NCI-H1092 (cell line): Measurements from ENCODE around the gene ADAMTS17.

ENCODE experiments used
- DNase-seq: peaks from one replicate; lab custom pipeline; 2025; lab: John Stamatoyannopoulos, UW

ADAMTS17 gene

GRCh38 chr15:100049936-100050876 is 291.6 kb downstream of the ADAMTS17 start:
- DNase-seq, result no peak

GRCh38 chr15:100049483-100049882 is 292.3 kb downstream of the ADAMTS17 start:
- DNase-seq, result no peak

- DNase-seq, result no peak
Observed at GRCh38 chr15:100048736-100049135, 293.0 kb downstream of the ADAMTS17 start.

- no peak for DNase-seq
Observed at GRCh38 chr15:100043692-100044091, 298.1 kb downstream of the ADAMTS17 start.

GRCh38 chr15:100043068-100043641 is 298.6 kb downstream of the ADAMTS17 start:
- DNase-seq, result no peak

GRCh38 chr15:100042558-100042957 is 299.2 kb downstream of the ADAMTS17 start:
- DNase-seq, result no peak

- no peak for DNase-seq
Observed at GRCh38 chr15:100041127-100041828, 300.5 kb downstream of the ADAMTS17 start.

- DNase-seq, result no peak
Observed at GRCh38 chr15:100039994-100040393, 301.8 kb downstream of the ADAMTS17 start.

GRCh38 chr15:100038736-100039135 is 303.0 kb downstream of the ADAMTS17 start:
- DNase-seq, result no peak

- no peak for DNase-seq
Observed at GRCh38 chr15:100037901-100038300, 303.9 kb downstream of the ADAMTS17 start.

GRCh38 chr15:100036015-100036414 is 305.8 kb downstream of the ADAMTS17 start:
- DNase-seq, result no peak

- DNase-seq, result no peak
Observed at GRCh38 chr15:100034191-100034590, 307.6 kb downstream of the ADAMTS17 start.

- no peak for DNase-seq
Observed at GRCh38 chr15:100033140-100033857, 308.5 kb downstream of the ADAMTS17 start.

GRCh38 chr15:100032358-100033085 is 309.3 kb downstream of the ADAMTS17 start:
- DNase-seq, result no peak

GRCh38 chr15:100031665-100032357 is 310.0 kb downstream of the ADAMTS17 start:
- DNase-seq, result no peak

GRCh38 chr15:100030586-100031229 is 311.1 kb downstream of the ADAMTS17 start:
- DNase-seq, result no peak

GRCh38 chr15:100029868-100030479 is 311.8 kb downstream of the ADAMTS17 start:
- no peak for DNase-seq

GRCh38 chr15:100029045-100029444 is 312.7 kb downstream of the ADAMTS17 start:
- DNase-seq, result no peak

GRCh38 chr15:100026041-100026440 is 315.7 kb downstream of the ADAMTS17 start:
- DNase-seq, result no peak

- DNase-seq, result no peak
Observed at GRCh38 chr15:100022806-100023205, 319.0 kb downstream of the ADAMTS17 start.
